ENCODE results near the gene ZMAT5. TPM values are rescaled to one million over a fixed set of nuclear protein-coding genes. Genes with fewer than 3 reads are reported as not detected.

ZMAT5 gene
- total RNA-seq, 1 experiment from 2014 or later, result 24.2 TPM

DNA sequence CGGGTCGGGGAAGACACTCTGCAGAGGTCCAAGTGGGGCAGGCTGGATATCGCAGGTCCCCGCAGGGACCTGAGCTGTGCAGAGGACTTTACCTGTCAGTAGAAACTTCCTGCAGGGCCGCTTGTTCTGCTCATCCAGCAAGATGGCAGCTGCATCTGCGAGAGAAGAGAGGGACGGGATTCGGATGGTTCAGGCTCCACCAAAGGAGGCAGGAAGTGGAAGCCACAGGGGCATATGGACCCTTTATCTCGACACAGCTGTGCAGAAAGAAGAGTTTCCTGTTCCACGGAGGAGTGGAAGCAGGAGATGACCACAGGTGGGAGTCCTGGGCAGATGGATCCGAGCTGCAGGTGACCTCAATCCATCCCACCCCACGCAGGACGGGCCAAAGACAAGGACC, 24.5 kb downstream of the ZMAT5 start:
- POLR2A ChIA-PET (ENCODE audit: unreplicated experiment), result no interaction called here
- BruUV-seq (replicated peaks), result no TSS peak

DNA sequence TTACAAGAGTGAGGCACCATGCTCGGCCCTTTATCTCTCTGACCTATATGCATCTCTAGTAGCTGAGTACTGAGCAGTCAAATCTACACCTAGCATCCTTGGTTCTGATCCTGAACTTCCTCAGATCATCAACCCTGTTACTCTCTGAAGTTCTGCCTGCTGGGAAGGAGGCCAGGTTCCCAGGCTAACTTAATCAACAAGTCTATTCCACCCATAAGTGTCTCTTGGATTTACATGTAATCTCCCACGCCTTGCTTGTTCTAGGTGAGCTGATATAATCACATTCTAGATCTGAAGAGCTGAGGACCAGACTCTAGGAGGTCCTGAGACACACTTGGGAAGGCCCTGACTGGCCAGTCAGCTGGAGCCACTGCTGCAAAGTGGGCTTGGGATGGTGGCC, 24.9 kb downstream of the ZMAT5 start:
- H2AFZ ChIP-seq (ENCODE audit: low read length), result no peak overlapping the region
- H3F3A ChIP-seq (ENCODE audit: low read length, unreplicated experiment), result no peaks in the 10 kb centered on the region
- H3K9me3 ChIP-seq (ENCODE audit: low read length), result no peaks in the 10 kb centered on the region
- no peak overlapping the region for H3K9ac ChIP-seq (ENCODE audit: low read length)
- H3K4me3 ChIP-seq (ENCODE audit: low read length), result no peak overlapping the region
- H3K27ac ChIP-seq (ENCODE audit: low read length), result no peak overlapping the region
- intact Hi-C loops (cut with micrococcal nuclease), result no loop called here
- TF ChIP-seq EZH2 (IDR thresholded peaks at IDR 0.05; ENCODE audit: low read length, unreplicated experiment), result no peak
- TF ChIP-seq EZH2phosphoT487 (IDR thresholded peaks at IDR 0.05; ENCODE audit: borderline replicate concordance, low read length), result no peak
- TF ChIP-seq CTCF (conservative IDR thresholded peaks at IDR 0.05; ENCODE audit: low read depth, low read length), result no peak
- CTCF ChIA-PET, result no interaction called here
- H3K4me2 ChIP-seq (ENCODE audit: low read length), result no peak overlapping the region
- no peaks in the 10 kb centered on the region for H3K36me3 ChIP-seq (ENCODE audit: low read depth, low read length)
- no peak for DNase-seq
- no peaks in the 10 kb centered on the region for H3K4me1 ChIP-seq (ENCODE audit: insufficient read depth, low read length)
- no peaks in the 10 kb centered on the region for H4K20me1 ChIP-seq (ENCODE audit: low read length)
- POLR2A ChIA-PET (ENCODE audit: unreplicated experiment), result no interaction called here
- H3K79me2 ChIP-seq (ENCODE audit: low read length), result no peaks in the 10 kb centered on the region
- no peaks in the 10 kb centered on the region for H3K9me2 ChIP-seq (replicated peaks; ENCODE audit: low read length)
- no peak for ATAC-seq
- H3K27me3 ChIP-seq (ENCODE audit: low read length), result no peaks in the 10 kb centered on the region
- BruUV-seq (replicated peaks), result no TSS peak

More for the DNA sequence above, 24.5 kb downstream of the ZMAT5 start:
- Histone ChIP-seq H3K36me3 (ENCODE audit: low read depth, low read length) (no peaks in the 10 kb centered on the region), H3K4me3 (ENCODE audit: low read length) (no peak overlapping the region), H3K4me1 (ENCODE audit: insufficient read depth, low read length) (no peaks in the 10 kb centered on the region), H3K27ac (ENCODE audit: low read length) (no peak overlapping the region), H3K27me3 (ENCODE audit: low read length) (no peaks in the 10 kb centered on the region), H3K4me2 (ENCODE audit: low read length) (no peak overlapping the region), H3K9ac (ENCODE audit: low read length) (no peak overlapping the region), H3K9me3 (ENCODE audit: low read length) (no peaks in the 10 kb centered on the region), H3F3A (ENCODE audit: low read length, unreplicated experiment) (no peaks in the 10 kb centered on the region), H4K20me1 (ENCODE audit: low read length) (no peaks in the 10 kb centered on the region), H3K9me2 (replicated peaks; ENCODE audit: low read length) (no peaks in the 10 kb centered on the region), H3K79me2 (ENCODE audit: low read length) (no peaks in the 10 kb centered on the region), H2AFZ (ENCODE audit: low read length) (no peak overlapping the region)
- intact Hi-C loops (cut with micrococcal nuclease), result no loop called here
- TF ChIP-seq EZH2 (IDR thresholded peaks at IDR 0.05; ENCODE audit: low read length, unreplicated experiment) (no peak), EZH2phosphoT487 (IDR thresholded peaks at IDR 0.05; ENCODE audit: borderline replicate concordance, low read length) (no peak), CTCF (conservative IDR thresholded peaks at IDR 0.05; ENCODE audit: low read depth, low read length) (no peak)
- ATAC-seq, result no peak
- CTCF ChIA-PET, result no interaction called here
- DNase-seq, result no peak

DNA sequence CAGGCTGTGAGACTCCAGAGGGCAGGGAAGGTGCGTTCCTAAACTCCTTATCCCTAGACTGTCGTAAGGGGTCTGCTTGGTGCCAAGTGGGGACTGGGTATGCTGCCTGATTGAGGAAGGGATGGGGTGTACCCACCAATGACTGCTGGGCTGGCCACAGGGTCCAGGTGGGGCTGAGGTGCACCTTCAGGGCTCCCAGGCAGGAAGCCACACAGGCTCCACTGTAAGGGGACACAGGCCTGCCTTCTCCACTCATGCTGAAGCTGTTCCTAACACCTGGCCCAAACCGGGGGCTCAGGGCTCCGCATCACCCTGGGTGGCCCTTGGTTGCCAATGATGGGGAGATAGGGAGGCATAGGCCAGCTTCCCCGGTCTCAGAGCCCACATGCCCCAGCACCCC, 26.6 kb downstream of the ZMAT5 start:
- no peaks in the 10 kb centered on the region for H3K9me3 ChIP-seq (ENCODE audit: low read length)
- CTCF ChIA-PET, result no interaction called here
- POLR2A ChIA-PET (ENCODE audit: unreplicated experiment), result no interaction called here
- intact Hi-C loops (cut with micrococcal nuclease), result no loop called here
- no peaks in the 10 kb centered on the region for H3K4me1 ChIP-seq (ENCODE audit: insufficient read depth, low read length)
- no TSS peak for BruUV-seq (replicated peaks)
- no peak overlapping the region for H3K4me3 ChIP-seq (ENCODE audit: low read length)
- ATAC-seq (no peak), DNase-seq (no peak)
- H3K79me2 ChIP-seq (ENCODE audit: low read length), result no peaks in the 10 kb centered on the region
- H3K9me2 ChIP-seq (replicated peaks; ENCODE audit: low read length), result no peaks in the 10 kb centered on the region
- H3K27me3 ChIP-seq (ENCODE audit: low read length), result no peaks in the 10 kb centered on the region
- no peak overlapping the region for H3K9ac ChIP-seq (ENCODE audit: low read length)
- no peaks in the 10 kb centered on the region for H3K36me3 ChIP-seq (ENCODE audit: low read depth, low read length)
- H2AFZ ChIP-seq (ENCODE audit: low read length), result no peak overlapping the region
- H4K20me1 ChIP-seq (ENCODE audit: low read length), result no peaks in the 10 kb centered on the region
- H3K4me2 ChIP-seq (ENCODE audit: low read length), result no peak overlapping the region
- no peaks in the 10 kb centered on the region for H3F3A ChIP-seq (ENCODE audit: low read length, unreplicated experiment)
- H3K27ac ChIP-seq (ENCODE audit: low read length), result no peak overlapping the region
- TF ChIP-seq EZH2 (IDR thresholded peaks at IDR 0.05; ENCODE audit: low read length, unreplicated experiment) (no peak), CTCF (conservative IDR thresholded peaks at IDR 0.05; ENCODE audit: low read depth, low read length) (no peak), EZH2phosphoT487 (IDR thresholded peaks at IDR 0.05; ENCODE audit: borderline replicate concordance, low read length) (no peak)

All from PC-3 (cell line).